Endometrial microvascular endothelial cells (primary cell): ENCODE results near the gene ATP23. TPM values are rescaled to one million over a fixed set of nuclear protein-coding genes. Genes with fewer than 3 reads are reported as not detected.

Experiments
- total RNA-seq: library from RNA; depleted of rRNA; stranded (reverse); fragments of >200 nt; gene quantifications from one replicate; pipeline ENCODE4 v1.2.3, GENCODE V29; 2015; ENCODE audit errors: inconsistent ontology term

ATP23 gene
- total RNA-seq, 1 donor from 2014 or later, result 3.7 TPM

Other genes starting within 250 kb of the ATP23 start
- gene OS9, start 247.4 kb upstream of the ATP23 start, total RNA-seq, result 295 TPM
- gene AGAP2, start 202.8 kb upstream of the ATP23 start, total RNA-seq, result 1.2 TPM
- 37.3 TPM for gene TSPAN31, start 196.5 kb upstream of the ATP23 start, total RNA-seq
- gene CDK4, start 189.3 kb upstream of the ATP23 start, total RNA-seq, result 291 TPM
- gene MARCHF9, start 186.5 kb upstream of the ATP23 start, total RNA-seq, result 0.37 TPM
- 1.9 TPM for gene CYP27B1, start 174.5 kb upstream of the ATP23 start, total RNA-seq
- 15.3 TPM for gene METTL1, start 169.5 kb upstream of the ATP23 start, total RNA-seq
- 11.7 TPM for gene EEF1AKMT3, start 169.0 kb upstream of the ATP23 start, total RNA-seq
- gene TSFM, start 158.8 kb upstream of the ATP23 start, total RNA-seq, result 45.9 TPM
- gene AVIL, start 122.8 kb upstream of the ATP23 start, total RNA-seq, result 0.46 TPM
- 109 TPM for gene CTDSP2, start 94.8 kb upstream of the ATP23 start, total RNA-seq